SU-DHL-6 (cell line): Measurements from ENCODE around the gene FBXO11.

Experiments used
- CTCF ChIP-seq: fragments of 200-600 bp; sonication (generic); IDR thresholded peaks from one replicate; pipeline ENCODE4 v1.5.1; 2017; ENCODE audit warnings: antibody characterized with exemption, mild to moderate bottlenecking, low read length, moderate library complexity; ENCODE audit not compliant: insufficient read depth, poor library complexity, severe bottlenecking
- EZH2phosphoT487 ChIP-seq: fragments of 200-600 bp; sonication (generic), shearing (Covaris generic); conservative IDR thresholded peaks from 2 replicates; pipeline ENCODE4 v1.6.1; 2018; ENCODE audit warnings: mild to moderate bottlenecking, antibody characterized with exemption, low read length, moderate library complexity, mixed read lengths

DNA sequence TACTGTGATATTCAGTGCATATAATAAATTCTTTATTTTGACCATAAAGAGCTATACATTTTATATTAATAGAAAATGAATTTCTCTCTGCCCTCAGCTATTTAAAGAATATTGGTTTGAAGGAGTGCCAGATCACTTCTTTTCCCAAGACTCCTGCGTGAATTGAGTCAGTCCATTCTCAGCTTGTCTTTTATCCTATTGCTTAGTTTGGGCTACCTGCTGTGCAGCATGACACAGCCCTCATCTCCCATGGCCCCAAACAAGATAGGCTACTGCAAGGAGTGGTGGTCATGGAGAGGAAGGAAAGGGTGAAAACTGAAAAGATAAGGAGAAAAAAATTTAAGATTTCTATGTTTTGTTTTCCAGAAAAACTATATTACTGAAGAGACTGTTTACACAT, 10.1 kb upstream of the FBXO11 start:
- TF ChIP-seq CTCF (no peak), EZH2phosphoT487 (no peak)
